ENCODE results near the gene RECQL5. TPM values are rescaled to one million over a fixed set of nuclear protein-coding genes. Genes with fewer than 3 reads are reported as not detected.

The RECQL5 gene
- total RNA-seq, 4 donors from 2014 or later, result 50.8 to 76.3 (median 60.5) TPM

DNA sequence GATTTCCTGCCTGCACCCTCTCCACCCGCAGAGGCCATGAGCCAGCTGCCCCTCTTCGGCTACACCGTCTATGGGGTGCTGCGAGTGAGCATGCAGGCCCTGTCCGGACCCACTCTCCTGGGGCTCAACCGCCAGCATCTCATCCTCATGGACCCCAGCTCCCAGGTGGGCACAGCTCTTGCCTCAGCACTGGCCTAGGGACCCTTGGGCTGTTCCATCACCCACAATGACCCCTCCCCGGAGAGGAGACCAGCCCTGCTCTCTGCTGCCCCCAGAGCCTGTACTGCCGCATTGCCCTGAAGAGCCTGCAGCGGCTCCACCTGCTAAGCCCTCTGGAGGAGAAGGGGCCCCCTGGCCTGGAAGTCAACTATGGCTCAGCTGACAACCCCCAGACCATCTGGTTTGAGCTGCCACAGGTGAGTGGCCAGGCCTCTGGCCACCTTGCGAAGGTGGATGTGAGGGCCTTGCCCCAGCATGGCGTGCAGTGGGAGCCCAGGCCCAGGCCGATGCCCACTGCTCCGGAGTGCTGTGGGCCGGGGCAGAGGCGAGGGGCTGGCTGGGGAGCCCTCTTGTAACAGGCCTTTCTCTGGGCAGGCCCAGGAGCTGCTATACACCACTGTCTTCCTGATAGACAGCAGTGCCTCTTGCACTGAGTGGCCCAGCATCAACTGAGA, 41.0 kb downstream of the RECQL5 start:
- intact Hi-C loops (cut with DNase I; ENCODE audit: low total_unique reads), result no loop called here
- 72 to 88% methylated on average over 6 to 12 of the region's 15 CpGs for WGBS, 2 donors
- no peak for DNase-seq (ENCODE audit: low spot score in 2 of 2)
- H3K4me3 ChIP-seq (ENCODE audit: low read depth, poor library complexity, severe bottlenecking), result no peak overlapping the region
- TF ChIP-seq POLR2A (IDR thresholded peaks at IDR 0.05) (no peak), CTCF (IDR thresholded peaks at IDR 0.05) (no peak)

- no peak for DNase-seq (ENCODE audit: low spot score in 2 of 2)
- no peak overlapping the region for H3K4me3 ChIP-seq (ENCODE audit: low read depth, poor library complexity, severe bottlenecking)
- intact Hi-C loops (cut with DNase I; ENCODE audit: low total_unique reads), result no loop called here
- WGBS, 2 donors, result 85 to 94% methylated on average over 12 to 14 of the region's 23 CpGs
- TF ChIP-seq POLR2A (IDR thresholded peaks at IDR 0.05) (no peak), CTCF (IDR thresholded peaks at IDR 0.05) (no peak)
Measured at GRCh38 chr17:75624714-75625345, 42.1 kb downstream of the RECQL5 start.

GRCh38 chr17:75624021-75624420, 42.9 kb downstream of the RECQL5 start:
- intact Hi-C loops (cut with DNase I; ENCODE audit: low total_unique reads), result no loop called here
- WGBS, 2 donors, result 92 to 96% methylated on average over 7 to 12 of the region's 12 CpGs
- TF ChIP-seq CTCF (IDR thresholded peaks at IDR 0.05) (no peak), POLR2A (IDR thresholded peaks at IDR 0.05) (no peak)
- DNase-seq (ENCODE audit: low spot score in 2 of 2), result no peak
- no peak overlapping the region for H3K4me3 ChIP-seq (ENCODE audit: low read depth, poor library complexity, severe bottlenecking)

- intact Hi-C loops (cut with DNase I; ENCODE audit: low total_unique reads), result no loop called here
- DNase-seq (ENCODE audit: low spot score in 2 of 2), result no peak
- no peak overlapping the region for H3K4me3 ChIP-seq (ENCODE audit: low read depth, poor library complexity, severe bottlenecking)
- WGBS, 2 donors, result 80 to 83% methylated on average over 9 of the region's 9 CpGs
- TF ChIP-seq POLR2A (IDR thresholded peaks at IDR 0.05), result no peak
Measured at GRCh38 chr17:75623386-75623785, 43.6 kb downstream of the RECQL5 start.

GRCh38 chr17:75622771-75623273, 44.1 kb downstream of the RECQL5 start:
- TF ChIP-seq CTCF (IDR thresholded peaks at IDR 0.05) (no peak), POLR2A (IDR thresholded peaks at IDR 0.05) (no peak)
- H3K4me3 ChIP-seq (ENCODE audit: low read depth, poor library complexity, severe bottlenecking), result no peak overlapping the region
- WGBS, 2 donors, result 88 to 92% methylated on average over 15 of the region's 15 CpGs
- DNase-seq (ENCODE audit: low spot score in 2 of 2), result no peak
- intact Hi-C loops (cut with DNase I; ENCODE audit: low total_unique reads), result no loop called here

- no peak for TF ChIP-seq POLR2A (IDR thresholded peaks at IDR 0.05)
- TF ChIP-seq CTCF (IDR thresholded peaks at IDR 0.05), result no peak
- intact Hi-C loops (cut with DNase I; ENCODE audit: low total_unique reads), result no loop called here
- no peak for DNase-seq (ENCODE audit: low spot score in 2 of 2)
- 84% methylated on average over 8 of the region's 8 CpGs for WGBS, 2 donors
- no peak overlapping the region for H3K4me3 ChIP-seq (ENCODE audit: low read depth, poor library complexity, severe bottlenecking)
Measured at GRCh38 chr17:75622076-75622475, 44.9 kb downstream of the RECQL5 start.
